Kidney glomerular epithelial cell (primary cell): Measurements from ENCODE around the gene CRX.
A peak's percentile ranks its signal among the peaks of the same experiment; 100 is the strongest.
"Not testable (repeated sequence)": the region's sequence is repeated elsewhere in the genome, so short reads cannot be mapped to it uniquely, and the experiment has no call there.

Experiments used
- DNase-seq: peaks from one replicate; lab custom pipeline; 2025; lab: John Stamatoyannopoulos, UW

Gene CRX

DNA sequence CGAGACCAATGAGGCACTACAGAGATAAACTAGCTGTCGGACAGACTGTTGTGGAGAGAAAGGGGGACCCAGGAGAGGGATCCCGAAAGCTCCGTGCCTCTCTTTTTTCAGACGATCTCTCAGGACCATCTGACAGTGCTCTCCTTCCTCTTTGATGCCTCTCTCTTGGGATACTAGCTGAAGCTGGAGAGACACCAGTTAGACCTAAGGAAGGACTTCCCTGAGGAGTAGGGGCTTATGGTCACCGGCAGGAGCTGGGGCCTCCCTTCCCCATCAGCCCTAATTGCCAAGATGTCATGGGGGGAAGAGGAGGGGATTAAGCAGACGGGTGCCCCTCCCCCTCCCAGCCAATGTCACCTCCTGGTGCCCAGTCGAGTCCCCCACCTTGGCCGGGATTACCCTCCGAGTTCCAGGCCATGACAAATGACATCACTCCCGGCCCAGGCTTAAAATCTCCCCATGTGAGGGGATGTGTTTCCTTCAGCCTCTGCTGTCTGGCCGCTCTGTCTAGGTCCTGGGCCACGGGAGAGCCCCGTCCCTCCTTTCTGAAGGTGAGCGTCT is at the start of gene CRX:
Gene CRX, plus strand, starts transcription at position 478 of the 561 bp plus-strand sequence. CDS start 12,507 bp downstream, outside the sequence.
- no peak for DNase-seq

DNA sequence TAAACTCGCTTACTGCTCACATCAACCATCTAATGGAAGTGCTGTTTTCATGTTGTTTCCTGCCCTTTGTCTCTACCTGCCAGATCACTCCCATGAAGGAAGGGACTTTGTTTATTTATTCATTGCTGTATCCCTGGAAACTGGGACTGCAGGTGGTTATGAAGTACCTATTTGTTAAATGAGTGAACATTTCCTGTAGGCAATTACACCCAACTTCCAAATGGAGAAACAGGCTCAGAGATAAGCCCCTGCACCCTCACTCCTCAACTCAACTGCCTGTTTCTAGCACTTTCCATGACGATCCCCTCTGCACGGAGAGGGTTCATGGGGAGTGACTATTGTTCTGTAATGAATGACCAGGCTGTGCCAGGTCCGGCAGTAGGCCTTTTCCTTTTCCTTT is 45.2 kb upstream of the CRX start:
- DNase-seq, result no peak

DNA sequence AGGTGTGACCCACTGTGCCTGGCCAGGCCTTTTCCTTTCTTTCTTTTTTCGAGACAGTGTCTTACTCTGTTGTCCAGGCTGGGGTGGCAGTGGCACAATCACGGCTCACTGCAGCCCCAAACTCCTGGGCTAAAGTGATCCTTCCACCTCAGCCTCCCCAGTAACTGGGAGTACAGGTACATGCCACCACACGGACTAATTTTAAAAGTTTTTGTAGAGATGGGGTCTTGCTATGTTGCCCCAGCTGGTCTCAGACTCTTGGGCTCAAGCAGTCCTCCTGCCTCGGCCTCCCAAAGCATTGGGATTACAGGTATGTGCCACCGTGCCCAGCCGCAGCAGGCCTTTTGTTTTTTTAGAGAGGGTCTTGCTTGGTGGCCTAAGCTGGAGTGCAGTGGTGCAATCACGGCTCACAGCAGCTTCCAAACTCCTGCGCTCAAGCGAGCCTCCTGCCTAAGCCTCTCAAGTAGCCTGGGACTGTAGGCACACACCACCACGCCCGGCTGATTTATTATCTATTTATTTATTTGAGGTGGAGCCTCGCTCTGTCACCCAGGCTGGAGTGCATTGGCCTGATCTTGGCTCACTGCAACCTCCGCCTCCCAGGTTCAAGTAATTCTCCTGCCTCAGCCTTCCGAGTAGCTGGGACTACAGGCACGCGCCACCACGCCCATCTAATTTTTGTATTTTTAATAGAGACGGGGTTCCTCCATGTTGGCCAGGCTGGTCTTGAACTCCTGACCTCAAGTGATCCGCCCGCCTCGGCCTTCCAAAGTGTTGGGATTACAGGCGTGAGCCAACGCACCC is 44.3 kb upstream of the CRX start:
- not testable (repeated sequence) for DNase-seq

DNA sequence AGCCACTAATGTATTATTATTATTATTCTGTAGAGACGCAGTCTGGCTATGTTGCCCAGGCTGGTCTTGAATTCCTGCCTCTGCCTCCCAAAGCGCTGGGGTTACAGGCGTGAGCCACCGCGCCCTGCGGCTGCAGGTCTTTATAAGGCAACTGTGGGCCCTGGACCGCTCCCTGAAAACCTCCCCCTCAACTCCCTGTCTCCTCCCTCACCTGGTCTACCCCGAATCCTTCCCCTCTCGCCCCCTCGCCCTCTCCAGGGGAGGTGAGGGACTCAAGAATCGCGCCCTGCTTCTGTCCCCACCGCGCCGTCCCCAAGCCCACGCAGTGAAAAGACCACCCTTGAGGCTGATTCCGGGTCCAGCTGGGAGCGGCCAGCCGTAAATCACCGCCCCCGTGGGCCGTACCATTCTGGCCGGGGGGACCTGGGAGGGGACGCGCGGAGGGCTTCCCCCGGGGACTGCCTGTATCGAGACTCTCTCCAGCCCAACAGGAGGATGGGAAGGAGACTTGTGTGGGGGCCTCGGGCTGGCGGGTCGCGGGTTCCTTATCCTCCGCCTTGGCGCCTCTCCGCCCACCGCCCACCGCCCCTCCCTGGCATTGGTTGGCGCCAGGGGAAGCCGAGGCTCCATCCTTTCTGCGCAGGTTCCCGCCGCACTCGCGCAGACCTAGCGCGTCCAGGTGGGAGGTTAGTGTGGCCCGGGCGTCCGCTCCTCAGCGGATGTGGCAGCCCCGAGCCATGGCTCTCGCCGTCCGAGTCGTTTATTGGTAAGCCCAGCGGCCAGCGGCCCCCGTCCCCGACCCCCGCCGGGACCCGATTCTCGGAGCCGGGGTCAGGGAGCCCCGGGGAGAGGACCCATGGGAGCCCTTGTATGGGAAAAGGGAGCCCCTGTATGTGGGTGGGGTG is 43.4 kb upstream of the CRX start, which contains the start of gene SELENOW:
Gene SELENOW, plus strand, starts transcription at position 655 of the 905 bp plus-strand sequence. Its CDS starts 83 bp downstream, at position 738.
- DNase-seq, result peak; percentile 60

DNA sequence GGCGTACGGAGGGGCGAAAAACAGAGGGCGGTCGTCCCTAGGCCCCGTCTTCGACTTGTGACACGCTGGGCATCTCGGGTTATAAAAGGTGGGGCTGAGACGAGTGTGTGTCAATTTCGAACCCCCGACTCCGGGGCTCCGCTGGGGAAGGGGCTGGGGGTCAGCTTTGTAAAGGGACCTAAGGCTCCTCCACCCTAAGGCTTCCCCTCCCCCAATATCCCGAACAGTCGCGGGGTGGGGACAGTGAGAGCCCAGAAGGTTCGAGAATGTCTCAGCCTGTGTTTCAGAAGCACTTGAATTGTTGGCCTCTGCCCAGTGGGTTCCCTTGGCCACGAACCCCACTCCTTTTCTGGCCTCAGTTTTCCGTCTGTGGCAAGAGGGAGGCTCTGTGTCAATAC is 42.8 kb upstream of the CRX start:
- no peak for DNase-seq

DNA sequence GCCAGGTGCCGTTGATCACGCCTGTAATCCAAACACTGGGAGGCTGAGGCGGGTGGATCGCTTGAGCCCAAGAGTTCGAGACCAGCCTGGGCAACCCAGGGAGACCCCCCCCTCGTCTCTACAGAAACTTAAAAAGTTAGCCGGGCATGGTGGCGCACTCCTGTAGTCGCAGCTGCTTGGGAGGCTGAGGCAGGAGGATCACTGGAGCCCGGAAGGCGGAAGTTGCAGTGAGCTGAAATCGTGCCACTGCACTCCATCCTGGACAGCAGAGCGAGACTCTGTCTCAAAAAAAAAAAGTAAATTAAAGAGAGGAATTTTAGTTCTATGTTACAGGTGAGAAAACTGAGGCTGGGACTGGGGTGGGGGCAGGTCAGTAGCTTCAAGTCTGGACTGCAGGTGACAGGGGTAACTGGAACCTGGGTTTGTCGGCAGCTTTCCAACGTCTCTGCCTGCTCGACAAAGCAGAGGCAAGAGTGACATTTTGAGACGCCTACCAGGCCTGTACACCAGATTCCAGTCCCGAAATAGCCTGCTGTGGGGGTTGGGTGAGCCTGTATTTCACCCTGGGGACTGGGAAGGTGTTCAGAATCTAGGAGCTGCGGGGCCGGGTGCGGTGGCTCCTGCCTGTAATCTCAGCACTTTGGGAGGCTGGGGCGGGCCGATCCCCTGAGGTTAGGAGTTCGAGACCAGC is 42.1 kb upstream of the CRX start:
- DNase-seq, result no peak

DNA sequence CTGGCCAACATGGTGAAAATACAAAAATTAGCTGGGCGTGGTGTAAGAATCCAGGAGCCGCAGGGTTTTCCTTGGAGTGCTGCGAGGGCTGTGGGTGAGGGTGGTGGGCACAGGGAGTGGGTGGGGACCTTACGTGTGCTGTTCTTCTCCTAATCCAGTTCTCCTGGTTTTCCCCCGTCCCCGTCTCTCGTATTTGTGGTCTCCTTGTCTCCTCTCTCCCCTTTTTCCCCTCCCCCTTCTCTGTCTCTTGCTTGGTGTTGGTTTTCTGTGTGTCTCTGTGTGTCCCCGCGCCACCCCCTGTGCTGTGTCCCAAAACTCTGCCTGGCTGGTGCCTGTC is 41.6 kb upstream of the CRX start:
- no peak for DNase-seq

DNA sequence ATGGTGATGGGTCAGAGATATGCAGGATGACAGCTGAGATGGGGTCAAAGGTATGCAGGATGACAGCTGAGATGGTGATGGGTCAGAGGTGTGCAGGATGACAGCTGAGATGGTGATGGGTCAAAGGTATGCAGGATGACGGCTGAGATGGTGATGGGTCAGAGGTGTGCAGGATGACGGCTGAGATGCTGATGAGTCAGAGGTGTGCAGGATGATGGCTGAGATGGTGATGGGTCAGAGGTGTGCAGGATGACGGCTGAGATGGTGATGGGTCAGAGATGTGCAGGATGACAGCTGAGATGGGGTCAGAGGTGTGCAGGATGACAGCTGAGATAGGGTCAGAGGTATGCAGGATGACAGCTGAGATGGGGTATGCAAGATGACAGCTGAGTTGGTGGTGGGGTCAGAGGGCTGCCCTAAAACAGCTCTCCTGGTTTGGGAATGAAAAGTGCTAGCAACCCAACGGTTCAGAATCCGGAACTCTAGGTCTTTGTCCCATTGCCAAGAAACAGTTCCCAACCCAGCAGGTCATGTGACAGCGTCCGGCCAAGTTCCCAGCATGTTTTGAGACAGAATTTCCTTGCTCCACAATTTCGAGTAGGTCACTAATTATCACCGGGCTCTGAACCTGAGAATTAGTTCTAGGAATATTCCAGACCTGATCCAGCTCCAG is 40.0 kb upstream of the CRX start:
- DNase-seq, result no peak

DNA sequence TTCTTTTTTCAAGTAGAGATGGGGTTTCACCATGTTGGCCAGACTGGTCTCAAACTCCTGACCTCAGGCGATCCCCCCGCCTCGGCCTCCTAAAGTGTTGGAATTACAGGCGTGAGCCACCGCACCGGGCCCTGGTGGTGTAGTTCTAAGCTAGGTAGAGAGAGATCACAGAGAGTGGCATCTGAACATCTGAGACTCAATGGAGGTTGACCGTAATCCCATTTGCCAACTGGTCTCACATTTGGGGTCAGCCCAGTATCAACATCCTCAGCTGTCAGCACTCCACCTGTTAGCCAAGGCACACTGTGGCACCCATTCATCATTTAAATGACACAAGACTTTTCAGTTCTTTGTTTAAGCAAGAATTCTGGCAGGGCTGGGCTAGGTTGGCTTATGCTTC is 35.2 kb upstream of the CRX start:
- DNase-seq, result no peak

DNA sequence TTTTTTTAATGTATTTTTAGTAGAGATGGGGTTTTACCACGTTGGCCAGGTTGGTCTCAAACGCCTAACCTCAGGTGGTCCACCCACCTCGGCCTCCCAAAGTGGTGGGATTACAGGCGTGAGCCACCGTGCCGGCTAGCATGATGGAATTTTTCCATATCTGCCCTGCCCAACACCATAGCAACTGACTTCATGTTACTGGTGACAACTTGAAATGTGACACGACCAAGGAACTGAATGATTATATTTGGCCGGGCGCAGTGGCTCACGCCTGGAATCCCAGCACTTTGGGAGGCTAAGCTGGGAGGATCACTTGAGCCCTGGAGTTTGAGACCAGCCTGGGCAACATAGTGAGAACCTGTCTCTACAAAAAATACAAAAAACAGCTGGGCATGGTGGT is 34.4 kb upstream of the CRX start:
- DNase-seq, result not testable (repeated sequence)

DNA sequence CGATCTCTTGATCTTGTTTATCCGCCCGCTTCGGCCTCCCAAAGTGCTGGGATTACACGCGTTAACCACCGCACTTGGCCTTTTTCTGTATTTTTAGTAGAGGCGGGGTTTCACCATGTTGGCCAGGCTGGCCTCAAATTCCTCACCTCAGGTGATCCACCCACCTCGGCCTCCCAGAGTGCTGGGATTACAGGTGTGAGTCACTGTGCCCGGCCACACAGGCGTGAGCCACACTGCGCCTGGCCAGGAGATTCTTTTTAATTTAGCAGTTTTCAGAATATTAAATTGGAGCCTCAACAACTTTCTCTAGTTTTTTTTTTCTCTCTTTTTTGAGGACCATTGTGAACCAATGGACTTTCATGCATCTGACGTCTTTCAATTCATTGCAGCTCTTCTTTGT is 31.9 kb upstream of the CRX start:
- not testable (repeated sequence) for DNase-seq

DNA sequence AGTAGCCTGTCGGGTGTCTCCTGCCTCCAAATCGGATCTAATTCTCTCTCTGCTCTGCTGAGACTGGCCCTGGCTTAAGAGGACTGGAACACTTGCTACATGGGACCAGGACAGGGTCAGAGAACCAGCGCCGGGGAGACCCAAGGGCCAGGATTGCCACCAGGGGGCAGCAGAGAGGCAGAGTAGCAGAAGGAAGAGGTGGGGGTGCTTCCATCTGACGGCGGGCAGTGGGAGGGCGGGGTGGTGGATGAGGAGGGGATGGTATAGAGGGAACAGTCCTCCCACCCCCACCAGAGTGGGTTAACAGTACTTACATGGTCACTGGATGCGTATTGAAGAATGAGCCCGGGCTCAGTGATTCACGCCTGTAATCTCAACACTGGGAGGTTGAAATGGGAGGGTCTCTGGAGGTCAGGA is 31.3 kb upstream of the CRX start:
- DNase-seq, result peak; percentile 29

DNA sequence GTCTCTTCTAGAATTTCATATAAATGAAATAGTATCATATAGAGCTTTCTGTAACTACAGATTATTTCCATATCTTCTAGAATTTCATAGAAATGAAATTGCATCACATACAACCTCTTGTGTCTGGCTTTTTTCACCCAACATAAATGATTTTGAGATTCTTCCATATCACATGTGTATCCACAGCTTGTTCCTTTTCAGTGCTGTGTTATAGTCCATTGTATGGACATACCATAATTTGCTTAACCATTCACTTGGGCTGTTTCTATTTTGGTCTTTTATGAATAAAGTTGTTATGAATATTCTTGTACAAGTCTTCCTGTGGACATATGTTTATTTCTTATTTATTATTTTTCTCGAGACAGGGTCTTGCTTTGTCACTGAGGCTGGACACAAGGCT is 29.1 kb upstream of the CRX start:
- DNase-seq, result no peak

DNA sequence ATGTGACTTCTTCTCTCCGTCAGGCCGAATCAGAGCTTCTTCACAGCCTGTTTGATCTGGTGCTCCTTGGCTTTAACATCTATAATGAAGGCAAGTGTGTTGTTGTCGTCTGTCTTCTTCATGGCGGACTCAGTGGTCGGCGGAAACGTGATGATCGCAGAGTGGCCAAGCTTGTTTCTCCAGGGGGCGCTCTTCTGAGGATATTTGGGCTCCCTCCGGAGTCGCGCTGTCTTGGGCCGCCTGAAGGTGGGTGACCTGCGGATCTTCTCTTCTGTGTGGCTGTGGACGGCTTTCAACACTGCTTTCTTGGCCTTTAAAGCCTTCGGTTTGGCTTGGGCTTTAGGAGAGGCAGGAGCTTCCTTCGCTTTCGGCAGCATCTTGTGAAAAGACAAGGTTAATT is 27.2 kb upstream of the CRX start:
- DNase-seq, result no peak

DNA sequence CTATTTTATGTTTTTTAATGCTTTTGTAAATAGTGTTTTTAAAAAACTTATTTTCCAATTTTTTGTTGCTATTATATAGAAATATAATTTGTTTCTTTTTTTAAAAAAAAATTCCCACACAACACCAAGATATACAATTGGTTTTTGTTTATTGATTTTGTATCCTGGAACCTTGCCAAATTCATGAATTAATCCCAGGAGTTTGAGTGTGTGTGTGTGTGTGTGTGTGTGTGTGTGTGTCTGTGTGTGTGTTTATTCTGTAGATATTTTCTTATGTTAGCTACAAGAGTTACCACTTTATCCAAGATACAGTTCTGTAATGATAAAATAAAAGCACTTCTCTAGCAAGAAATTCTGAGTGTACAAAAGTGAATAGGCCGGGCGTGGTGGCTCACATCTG is 25.0 kb upstream of the CRX start:
- no peak for DNase-seq

DNA sequence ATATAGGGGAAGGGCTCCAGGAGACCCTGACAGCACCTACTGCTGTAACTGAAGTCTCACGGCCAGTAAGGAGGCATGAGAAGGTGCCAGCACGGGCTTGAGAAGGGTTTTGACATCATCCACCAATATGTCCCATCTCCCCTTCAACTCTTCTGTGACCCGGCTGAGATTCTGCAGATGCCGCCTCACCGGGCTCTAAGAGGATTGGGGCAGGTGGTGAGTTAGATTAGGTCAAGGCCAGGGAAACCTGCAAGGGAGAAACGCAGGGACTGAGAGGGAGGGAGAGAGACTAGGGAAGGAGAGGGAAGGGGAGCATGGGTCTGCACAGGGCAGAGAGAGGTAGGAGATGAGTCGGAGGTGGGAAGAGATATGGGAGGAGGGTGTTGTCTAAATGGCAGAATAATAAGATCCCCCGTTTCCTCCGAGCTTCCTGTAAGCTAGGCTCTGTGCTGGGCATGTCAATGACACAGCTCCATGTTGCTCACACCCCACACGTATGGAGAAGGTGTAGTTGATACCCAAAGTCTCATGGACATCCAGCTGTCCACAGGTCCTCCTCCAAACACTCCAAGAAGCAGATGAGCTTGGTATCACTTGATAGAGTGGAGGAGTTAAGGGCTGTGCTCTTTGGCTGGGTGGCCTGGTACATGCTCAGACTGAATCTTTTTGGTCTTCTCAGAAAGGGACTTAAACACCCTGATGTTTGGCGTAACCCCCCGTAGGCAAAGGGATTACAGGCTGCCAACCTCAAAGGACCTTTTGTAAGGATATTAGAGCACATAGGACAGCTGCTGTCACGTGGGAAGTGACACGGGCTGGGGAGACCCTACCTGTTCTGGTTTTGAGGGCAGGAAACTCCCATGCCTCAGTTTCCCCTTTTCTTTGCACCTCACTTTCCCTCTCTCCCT is 23.5 kb upstream of the CRX start:
- no peak for DNase-seq

DNA sequence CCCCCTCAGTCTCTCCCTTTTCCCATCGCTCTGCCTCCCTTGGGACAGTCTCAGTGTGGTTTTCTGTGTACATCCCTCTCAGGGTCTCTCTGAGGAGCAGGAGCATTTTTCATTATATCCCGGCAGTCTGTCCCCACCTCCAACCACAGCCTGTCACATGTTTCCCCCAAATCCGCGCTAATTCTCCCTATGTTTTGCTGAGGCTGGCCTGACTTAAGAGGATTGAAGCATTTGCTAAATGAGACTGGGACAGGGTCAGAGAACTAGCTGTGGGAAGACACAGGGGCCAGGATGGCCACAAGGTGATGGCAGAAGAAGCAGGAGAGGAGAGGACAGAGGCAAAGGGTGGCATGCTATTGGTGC is 22.9 kb upstream of the CRX start:
- DNase-seq, result no peak

DNA sequence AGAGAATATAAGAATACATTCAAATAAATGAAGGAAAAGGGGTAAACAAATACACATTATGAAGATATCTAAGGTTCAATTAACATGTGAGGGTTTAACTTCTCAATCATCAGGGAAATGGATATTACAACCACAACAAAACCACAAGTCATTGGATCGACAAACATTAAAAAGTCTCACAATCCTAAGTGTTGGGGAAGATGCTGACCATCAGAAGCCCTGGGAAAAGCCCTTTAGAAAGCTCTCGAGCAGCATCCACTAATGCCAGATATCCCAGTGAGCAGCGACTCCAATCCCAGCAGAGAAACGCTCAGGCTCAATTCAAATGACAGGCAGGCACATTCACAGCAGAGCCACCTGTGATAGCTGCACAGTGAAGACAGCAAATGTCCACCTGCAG is 20.5 kb upstream of the CRX start:
- DNase-seq, result no peak

DNA sequence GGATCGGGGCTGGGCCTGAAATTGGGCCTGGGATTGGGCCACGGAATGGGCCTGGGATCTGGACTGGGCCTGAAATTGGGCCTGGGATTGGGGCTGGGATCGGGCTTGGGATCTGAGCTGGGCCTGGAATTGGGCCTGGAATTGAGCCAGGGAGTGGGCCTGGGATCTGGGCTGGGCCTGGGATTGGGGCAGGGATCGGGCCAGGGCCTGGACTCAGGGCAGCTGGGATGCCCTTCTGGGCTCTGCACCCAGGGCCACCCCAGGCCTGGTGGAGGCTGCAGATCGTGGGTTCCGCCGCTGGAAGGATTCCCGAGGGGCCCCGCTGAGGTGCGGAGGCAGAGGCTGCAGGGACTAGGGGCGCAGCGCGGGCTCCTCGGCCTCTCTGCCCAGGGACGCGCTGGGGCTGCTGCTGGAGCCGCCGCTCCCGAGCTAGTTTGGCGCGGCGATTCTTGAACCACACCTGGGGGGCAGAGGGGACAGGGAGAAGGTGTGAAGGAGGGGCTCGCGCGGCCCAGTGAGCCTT is 19.2 kb upstream of the CRX start:
- no peak for DNase-seq

DNA sequence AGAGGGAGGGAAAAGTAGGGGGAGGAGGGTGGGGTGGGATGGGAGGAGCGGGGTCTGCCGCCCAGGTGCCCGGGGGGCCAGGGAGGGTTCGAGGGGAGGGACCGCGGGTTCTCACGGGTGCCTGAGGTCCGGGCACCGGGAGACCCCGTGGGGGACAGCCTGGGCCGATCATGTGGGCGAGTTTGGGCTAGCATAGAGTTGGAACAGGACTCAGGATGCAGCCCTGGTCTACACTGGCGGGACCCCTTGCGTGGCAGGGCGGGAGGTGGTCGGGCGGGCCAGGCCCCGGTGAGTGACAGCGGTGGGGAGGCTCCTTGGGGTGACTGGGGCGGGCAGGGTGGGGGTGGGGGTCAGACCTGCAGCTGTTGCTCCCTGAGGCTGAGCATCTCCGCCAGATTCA is 18.6 kb upstream of the CRX start:
- not testable (repeated sequence) for DNase-seq
